Measurements from ENCODE around the gene CEMIP.

Gene CEMIP

DNA sequence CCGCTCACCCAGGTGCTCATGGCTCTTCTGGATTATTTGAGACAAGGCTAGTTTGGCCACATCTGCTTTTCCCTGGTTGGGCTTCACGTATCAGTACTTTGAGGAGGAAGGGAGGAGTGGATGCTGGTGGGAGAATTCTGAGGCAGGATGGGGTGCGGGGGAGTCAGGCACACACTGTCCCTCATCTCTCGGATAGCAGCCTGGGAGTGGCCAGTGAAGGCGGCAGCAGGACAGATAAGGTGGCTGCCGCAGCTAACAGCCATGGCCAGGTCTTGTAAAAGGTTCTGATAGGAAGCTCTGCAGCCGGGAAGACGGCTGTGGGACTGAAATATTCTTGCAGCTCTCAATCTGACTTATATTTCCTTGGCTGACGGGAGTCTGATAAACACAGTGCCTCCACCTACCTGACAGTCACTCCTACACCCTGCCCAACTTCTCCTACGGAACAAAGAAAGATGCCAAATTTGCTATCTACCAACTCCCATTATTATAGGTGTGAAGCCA, 123.2 kb downstream of the CEMIP start:
- no peak for DNase-seq

DNA sequence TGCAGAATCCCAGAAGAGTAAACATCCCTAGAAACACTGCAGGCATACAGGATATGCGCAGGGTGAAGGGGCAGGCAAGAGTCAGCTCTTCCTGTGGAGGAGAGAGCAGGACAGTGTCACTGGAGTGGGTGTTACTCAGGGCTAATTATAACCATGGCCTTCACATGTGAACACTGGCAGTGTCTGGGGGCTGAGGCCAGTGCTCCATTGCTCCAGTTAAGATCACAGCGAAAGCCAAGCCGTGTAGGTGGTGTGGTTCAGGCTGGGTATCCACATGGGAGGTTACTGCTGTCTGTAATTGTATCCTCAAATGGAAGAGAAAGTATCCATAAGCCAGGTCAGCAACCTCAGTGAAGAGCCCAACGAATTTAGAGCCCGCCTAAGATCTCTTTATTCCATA, 125.8 kb downstream of the CEMIP start:
- DNase-seq, result peak in 1 of 2 experiments; percentile 21

DNA sequence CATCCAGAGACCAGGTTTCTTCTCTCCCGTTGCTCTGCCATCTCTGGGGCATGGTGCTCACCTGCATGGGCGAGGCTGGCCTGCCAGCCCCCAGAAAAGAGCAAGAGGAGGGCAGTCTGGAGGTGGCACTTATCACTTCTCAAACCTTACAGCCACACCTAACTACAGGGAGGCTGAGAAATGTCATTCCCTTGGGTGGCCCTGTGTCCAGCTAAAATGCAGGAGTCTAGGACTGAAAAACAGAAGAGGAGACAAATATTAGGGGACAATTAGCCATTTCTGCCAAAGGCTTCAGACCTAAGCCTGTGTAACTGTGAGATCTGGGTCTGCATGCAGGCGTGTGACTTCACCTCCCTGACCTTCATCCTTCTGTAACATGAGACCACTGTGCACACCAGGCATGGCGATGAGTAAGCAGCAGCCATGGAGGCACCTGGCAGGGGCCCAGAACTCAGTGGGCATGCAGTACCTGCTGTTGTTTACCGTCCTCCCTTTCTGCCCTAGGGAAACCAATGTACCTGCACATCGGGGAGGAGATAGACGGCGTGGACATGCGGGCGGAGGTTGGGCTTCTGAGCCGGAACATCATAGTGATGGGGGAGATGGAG, 127.1 kb downstream of the CEMIP start:
- DNase-seq, result peak; percentile 63 to 89

DNA sequence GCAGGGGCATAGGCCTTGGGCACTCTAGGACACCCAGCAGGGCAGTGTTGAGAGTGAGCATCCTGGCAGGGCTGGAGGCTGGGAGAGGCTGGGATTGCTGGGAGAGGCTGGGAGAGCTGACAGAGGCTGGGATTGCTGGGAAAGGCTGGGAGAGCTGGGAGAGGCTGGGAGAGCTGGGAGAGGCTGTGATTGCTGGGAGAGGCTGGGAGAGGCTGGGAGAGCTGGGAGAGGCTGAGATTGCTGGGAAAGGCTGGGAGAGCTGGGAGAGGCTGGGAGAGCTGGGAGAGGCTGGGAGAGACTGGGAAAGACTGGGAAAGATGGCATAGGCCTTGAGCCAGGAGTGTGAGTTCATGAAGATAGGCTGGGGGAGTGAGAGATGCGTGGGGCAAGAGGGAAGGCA, 132.7 kb downstream of the CEMIP start:
- no peak for DNase-seq

DNA sequence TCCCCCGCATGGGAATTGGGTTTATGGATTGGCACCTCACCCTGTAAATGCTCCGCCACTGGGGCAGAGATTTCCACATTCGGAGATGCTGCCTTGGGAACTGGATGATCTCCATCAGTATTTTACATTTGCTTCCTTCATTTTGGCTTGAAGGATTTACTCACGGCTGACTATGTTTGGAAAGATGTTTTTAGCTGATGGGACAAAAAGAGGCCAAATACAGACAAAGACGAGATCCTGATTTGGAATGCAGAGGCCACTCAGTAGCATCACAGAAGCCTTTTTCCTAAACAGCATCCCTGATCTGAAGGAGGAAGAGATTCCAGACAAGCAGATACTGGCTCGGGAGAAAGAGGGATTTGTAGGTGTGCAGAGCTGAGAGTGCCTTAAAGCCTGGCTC, 133.5 kb downstream of the CEMIP start:
- DNase-seq, result no peak

DNA sequence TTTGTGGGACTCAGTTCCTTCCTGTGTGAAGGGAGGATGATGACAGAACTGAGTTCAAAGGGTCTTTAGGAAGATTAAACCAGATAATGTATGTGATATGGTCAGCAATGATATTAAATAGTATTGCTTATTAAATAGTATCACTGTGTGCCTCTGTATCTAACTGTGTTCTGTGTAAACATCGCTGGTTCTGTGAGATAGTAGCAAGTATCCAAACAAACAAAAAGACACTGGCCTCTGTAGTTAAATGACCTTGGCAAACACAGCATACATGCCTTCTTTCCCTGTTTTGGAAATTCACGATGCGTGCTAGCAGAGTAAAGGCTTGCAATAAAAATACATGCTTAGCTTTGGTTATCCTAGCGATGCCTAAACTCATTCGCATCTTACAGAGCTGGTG, 134.4 kb downstream of the CEMIP start:
- DNase-seq, result no peak

DNA sequence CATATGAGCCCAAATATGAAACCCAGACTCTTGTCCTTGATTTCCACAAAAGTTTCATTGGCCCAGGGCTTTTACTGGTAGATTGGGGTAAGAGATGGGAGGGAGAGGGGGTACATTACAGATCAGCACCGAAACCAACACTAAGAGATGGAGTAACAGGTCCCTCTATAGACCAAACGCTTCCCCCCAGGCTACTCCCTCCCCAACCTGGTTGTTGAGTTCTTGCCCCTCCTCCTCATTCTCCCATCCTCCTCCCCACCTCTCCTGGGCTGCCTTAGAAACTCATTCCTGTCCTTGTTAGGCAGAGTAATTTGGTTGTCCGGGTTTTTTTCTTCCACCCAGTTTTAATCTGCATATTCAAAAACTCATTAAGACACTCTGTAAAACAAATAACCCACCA, 136.3 kb downstream of the CEMIP start:
- no peak for DNase-seq

DNA sequence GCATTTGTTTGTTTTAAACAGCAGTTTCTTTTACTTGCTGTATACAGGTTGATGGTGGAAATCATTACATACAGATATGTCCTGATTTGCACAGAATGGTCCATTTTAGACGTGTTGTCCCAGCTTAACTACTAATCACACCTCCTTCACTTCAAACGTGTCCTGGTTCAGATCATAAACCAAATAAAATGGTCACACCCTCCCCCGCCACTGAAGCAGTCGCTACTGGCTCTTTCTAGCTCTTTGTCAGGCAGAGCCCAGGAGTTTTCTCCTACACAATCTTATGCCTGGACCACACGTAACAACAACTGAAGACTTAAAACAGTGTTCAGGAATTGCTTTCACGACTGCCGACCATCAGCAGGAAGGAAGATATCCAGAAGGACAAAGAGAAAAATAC, 136.9 kb downstream of the CEMIP start:
- no peak for DNase-seq

DNA sequence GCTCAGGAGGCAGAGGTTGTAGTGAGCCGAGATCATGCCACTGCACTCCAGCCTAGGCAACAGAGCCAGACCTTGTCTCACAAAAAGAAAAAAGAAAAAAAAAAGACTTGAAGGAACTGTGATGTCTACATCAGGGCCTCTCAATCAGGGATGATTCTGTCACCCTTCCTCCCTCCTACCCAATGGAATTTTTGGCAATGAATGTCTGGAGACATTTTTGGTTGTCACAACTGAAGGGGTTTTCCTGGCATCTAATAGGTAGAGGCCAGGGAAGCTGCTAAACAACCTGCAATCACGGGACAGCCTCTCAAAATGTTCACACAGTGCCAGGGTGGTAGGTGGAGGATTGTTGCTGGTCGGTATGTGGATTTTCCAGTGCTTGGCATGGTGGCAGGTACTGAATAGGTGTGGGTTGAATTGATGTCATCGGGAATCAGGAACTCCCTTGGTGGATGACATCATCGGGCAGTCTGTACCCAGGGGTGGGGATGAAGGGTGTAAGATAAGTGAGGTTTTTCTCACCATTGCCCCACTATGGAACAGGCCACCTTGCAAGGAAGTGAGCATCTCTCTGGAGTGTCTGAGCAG, 139.1 kb downstream of the CEMIP start:
- no peak for DNase-seq

DNA sequence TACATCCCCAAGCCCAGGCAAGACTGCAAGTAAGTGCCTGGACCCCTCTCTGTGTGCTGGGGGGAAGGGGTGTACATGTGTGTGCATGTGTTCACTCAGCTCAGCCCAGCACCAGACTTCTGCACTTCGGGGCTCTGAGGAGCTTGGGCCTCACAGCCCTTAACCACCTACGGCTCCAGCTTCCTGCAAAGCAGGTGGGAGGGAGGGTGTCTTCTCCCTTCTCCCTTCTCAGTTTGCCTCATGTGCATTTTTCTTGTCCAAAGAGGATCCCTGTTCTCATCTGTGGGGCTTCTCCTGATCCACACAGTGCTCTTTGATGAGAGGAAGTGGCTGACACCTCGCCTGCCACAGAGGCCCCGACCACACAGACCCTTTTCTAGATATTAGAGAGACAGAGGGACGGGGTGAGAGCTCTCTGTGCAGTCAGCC, 141.1 kb downstream of the CEMIP start:
- DNase-seq, result no peak

DNA sequence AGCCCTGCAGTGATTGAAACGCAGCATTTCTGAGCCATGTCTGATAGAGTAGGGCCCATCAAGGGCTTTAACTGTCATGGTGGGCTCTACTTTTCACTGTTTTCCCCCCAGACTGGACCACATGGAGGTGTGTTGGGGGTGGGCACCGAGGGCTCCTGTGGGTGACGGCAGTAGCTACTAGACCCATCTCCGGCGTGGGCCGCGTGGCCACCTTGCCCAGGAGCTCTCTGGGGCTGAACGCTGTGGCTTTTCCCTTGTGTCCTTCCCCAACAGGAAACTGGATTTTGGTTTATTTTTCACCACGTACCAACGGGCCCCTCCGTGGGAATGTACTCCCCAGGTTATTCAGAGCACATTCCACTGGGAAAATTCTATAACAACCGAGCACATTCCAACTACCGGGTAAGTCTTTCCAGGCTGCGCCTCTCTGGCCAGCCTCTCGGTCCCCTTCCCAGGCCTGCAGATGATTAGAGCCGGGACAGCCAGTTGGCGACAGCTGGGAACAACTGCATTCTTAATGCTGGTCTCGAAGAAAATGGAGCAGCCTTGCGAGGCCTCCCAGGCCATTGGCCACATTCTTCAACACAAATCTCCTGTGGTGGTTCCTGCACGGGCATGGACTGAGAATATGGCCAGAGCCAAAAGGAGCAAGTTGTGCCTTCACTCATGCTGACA, 142.7 kb downstream of the CEMIP start:
- DNase-seq, result no peak

DNA sequence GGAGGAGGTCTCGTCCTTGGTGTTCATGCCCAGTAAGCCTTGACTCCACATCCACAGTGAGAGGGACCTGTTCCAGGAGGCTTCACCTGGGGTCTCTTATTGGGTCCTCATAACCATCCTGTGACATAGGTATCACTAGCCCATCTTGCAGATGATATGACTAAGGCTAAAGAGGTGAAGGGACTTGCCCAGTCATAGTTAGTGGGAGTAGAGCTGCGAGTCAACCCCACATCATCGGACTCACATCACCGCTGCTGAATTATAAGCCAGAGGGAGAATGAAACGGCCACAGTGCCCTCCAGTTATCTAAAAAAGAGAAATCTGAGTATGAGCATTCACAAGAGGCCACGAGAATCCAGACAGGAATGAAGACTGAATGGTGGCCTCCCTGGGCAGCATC, 144.5 kb downstream of the CEMIP start:
- no peak for DNase-seq

DNA sequence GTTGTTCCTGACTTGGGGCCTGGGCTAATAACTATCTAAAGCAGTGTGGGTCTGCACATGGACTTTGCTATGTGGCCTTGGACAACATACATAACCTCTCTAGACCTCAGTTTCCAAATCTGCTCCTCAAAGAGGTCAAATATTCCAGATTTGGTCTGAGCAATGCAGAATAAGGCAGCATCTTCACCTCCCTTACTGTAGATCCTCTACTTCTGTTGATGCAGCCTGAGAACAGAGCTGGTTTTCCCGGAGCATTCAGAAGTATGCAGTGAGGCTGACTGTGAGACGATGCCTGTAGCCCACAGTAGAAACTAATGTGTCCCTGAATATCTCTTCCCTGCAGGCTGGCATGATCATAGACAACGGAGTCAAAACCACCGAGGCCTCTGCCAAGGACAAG, 145.1 kb downstream of the CEMIP start:
- DNase-seq, result no peak

DNA sequence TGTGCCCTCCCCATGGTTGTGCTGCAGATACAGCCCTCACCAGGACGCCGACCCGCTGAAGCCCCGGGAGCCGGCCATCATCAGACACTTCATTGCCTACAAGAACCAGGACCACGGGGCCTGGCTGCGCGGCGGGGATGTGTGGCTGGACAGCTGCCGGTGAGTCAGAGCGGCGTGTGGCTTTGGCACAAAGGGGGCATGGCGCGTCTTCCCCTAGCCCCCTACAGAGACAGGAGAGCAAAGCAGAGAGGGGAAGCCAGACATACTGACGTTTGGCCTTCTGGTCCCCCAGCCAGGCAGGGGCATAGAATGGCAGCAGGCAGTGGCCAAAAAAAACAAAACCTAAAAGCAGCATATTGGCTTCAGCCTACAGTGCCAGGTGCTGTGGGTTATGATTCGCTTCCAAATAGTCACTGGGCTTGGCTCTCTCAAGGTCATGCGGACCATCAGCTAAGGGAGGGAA, 146.5 kb downstream of the CEMIP start:
- DNase-seq, result peak in 1 of 2 experiments; percentile 51

DNA sequence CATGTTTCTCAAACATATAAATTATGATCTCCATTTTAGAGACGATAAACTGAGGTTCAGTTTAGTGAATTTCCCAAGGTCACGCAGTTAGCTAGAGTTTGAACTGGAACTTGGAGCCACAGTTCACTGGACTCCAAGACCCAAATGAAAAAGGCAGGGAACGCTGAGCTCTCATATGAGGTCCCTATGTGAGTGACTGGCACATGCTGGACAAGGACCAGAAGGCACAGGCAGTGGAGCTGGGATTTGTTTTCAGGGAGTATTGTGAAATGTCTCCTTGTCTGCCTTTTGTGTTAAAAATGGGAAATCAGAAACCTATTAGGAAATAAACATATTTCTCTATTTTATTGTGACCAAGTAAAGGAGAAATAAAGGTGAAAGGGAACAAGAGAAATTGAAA, 147.0 kb downstream of the CEMIP start:
- DNase-seq, result no peak

DNA sequence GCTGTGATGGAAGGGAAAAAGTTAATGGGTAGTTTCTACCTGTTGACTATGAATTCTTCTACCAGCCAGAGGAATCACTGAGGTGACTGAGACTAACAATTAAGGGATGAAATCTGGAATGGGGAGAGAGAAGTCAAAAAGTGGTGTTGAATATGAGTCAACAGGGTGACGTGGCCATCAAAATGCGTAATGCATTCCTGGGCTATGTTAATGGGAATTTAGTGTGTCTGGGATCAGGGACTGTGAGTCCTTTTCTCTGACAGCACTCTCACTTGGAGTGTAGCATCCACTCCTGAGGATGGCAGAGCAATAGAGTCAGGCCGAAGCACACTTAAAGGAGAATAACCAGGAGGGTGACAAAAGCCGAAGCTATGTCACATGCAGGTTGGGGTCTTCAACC, 150.1 kb downstream of the CEMIP start:
- DNase-seq, result no peak

DNA sequence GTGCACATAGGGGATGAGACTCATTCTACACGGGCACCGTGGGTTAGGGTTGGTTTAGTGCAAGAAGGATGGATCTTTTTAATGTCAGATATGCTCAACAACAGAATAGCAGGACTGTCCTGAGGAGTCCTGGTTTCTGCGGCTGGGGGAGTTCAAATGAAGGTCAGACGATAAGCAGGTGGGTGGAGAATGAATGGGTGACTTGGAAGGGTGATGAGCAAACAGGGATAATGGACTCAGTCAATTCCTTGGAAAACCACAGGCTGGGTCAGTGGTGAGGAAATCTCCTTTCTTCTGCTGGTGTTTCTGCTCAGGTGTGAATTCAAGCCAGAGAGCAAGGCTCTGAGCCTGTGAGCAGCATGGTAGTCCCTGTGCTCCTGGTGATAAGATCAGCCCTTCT, 150.5 kb downstream of the CEMIP start:
- DNase-seq, result no peak

DNA sequence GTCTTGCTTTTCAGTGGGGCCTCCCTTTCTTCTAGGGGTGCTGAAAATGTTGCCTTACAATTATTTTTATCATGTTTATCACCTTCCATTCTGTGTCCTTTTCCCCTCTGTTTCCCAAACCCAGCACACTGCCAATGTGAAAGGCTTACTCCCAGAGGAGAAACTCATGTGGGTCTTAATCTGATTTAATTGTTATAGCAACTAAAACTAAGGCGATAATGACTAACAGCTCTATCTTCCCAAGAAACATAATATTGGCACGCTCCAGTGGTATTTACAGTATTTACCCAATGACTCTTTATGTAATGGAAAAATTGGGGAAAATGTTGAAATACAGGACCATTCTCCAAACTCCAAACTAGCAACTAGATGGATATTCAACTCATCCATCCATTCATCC, 152.0 kb downstream of the CEMIP start:
- DNase-seq, result no peak

DNA sequence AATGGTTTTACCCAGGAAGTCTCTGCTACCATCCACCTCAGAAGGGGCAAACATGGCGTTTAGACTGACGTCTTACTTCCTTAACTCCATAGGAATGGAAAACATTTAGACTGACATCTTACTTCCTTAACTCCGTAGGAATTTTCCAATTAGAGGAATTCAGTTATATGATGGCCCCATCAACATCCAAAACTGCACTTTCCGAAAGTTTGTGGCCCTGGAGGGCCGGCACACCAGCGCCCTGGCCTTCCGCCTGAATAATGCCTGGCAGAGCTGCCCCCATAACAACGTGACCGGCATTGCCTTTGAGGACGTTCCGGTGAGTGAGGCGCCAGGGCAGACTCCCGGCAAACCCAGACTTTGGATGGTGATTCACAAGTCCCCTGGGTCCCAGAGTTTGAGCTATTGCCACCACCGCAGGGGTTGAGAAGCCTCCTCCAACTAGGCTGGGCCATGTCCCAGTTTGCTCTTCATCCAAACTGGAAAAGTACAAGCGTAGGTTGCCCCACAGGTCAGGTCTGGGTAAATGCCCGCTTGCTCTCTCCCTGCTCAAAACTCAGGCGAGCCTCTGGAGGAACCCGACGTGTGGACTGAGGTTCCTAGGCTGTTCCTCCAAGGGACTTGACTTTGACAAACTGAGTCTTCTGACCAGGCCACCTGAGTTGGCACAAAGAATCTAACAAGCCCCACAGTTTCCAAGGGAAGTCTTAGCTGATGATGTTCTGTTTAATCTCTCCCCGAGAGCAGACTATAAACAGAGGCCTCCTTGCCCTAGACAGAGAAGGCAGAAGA, 152.7 kb downstream of the CEMIP start:
- DNase-seq, result no peak

DNA sequence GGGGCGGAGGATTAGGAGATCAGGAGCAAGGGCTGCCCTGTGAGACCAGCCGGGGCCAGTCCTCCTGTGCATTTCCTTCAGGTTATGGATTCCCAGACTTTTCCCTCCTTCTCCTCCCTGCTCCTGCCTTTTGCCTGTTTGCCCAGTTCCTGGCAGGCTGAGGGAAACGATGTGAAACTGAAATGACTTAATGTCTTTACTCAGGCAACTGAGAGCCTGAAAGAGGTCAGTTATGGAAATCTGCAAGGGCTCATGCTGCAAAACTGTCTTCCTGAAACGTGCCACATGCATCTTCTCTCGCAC, 153.3 kb downstream of the CEMIP start:
- no peak for DNase-seq

DNA sequence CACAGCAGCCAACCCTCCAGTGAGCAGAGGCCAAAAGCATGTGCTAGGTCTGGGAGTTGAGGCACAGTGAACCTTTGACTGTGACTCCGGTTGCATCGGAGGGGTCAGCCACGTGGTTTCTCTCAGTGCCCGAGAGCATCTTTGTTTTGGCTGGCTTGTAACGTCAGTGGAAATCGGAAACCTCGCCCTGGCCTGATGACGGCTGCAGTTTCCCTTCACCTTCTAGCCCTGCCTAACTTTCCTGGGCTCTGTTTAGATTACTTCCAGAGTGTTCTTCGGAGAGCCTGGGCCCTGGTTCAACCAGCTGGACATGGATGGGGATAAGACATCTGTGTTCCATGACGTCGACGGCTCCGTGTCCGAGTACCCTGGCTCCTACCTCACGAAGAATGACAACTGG, 153.8 kb downstream of the CEMIP start:
- no peak for DNase-seq

DNA sequence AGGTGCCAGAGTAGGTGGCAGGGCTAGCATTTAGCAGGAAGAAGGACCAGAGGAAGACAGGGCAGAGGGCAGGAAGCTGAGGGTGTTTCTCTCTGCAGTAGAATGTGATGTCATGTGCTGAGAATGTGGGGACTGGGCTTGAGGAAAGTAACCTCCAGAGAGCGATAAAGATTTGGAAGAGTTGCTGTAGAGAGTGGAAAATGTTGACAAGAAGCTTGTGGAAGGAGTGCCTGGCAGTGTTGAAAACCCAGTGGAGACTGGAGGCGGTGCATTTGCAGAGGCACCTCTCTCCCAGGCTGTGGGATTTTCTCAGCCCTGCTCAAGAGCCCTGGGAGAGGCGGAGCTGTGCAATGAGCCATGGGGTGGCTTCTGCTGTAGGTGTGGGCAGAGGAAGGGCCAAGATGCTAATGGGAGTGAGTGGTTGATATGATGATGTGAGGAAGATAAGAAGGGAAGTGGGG, 155.6 kb downstream of the CEMIP start:
- no peak for DNase-seq

DNA sequence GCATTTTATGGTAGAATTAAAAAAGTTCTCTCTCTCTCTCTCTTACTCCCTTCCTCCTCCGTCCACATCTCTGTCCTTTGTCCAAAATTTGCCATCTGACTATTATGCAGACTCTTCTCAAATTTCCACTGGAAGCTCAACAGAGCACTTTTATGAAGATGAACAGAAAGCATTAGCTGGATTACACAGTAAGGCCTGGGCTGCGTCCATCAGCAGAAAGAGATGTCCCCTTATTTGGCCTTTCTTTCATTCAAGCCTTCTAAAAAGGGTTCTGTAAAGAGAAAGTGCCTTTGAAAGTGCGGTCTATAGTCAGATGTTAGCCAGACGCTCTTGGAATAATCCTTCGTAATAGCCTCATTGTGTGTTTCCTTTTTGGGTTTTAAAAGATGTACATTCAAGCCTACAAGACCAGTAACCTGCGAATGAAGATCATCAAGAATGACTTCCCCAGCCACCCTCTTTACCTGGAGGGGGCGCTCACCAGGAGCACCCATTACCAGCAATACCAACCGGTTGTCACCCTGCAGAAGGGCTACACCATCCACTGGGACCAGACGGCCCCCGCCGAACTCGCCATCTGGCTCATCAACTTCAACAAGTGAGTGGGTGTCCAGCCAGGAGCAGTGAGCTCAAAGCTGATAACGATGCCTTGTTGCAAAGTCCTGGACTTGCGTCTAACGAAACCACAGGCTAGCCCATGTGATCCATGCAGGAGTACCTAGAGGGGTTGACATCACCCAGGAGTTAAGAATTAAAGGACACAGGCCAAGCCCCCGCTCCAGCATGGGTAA, 157.3 kb downstream of the CEMIP start:
- DNase-seq, result no peak
